Loucy (cell line): Measurements from ENCODE around the gene NPTXR.

Experiments used
- H2AFZ ChIP-seq: fragments of 200-600 bp; sonication (generic); 2 replicates; pipeline ENCODE4 v1.6.0; 2016; ENCODE audit warnings: antibody characterized with exemption, mild to moderate bottlenecking, low read length, moderate library complexity
- H3F3A ChIP-seq: fragments of 200-600 bp; 2 replicates; pipeline ENCODE4 v1.6.0; 2016; ENCODE audit warnings: antibody characterized with exemption, low read depth, mild to moderate bottlenecking
- H3K27me3 ChIP-seq: fragments of 200-600 bp; sonication (generic); 2 replicates; pipeline ENCODE4 v1.6.1; 2014; ENCODE audit warnings: low read length, mild to moderate bottlenecking; ENCODE audit not compliant: insufficient read depth, poor library complexity, severe bottlenecking
- H3K36me3 ChIP-seq: fragments of 200-600 bp; sonication (generic); 2 replicates; pipeline ENCODE4 v1.6.1; 2016; ENCODE audit warnings: low read length; ENCODE audit not compliant: insufficient read depth
- H3K4me1 ChIP-seq: fragments of 200-600 bp; sonication (generic); 2 replicates; pipeline ENCODE4 v1.5.1; 2014; ENCODE audit warnings: low read length, mild to moderate bottlenecking; ENCODE audit not compliant: insufficient read depth, poor library complexity, severe bottlenecking
- H3K4me2 ChIP-seq: fragments of 200-600 bp; sonication (generic); 2 replicates; pipeline ENCODE4 v1.6.0; 2014; ENCODE audit warnings: antibody characterized with exemption, low read length, low read depth, mild to moderate bottlenecking; ENCODE audit not compliant: poor library complexity, severe bottlenecking
- H3K4me3 ChIP-seq: fragments of 200-600 bp; sonication (generic); 2 replicates; pipeline ENCODE4 v1.5.1; 2014; ENCODE audit warnings: low read length, mild to moderate bottlenecking, mixed read lengths; ENCODE audit not compliant: poor library complexity, severe bottlenecking
- H3K79me2 ChIP-seq: fragments of 200-600 bp; sonication (generic); 2 replicates; pipeline ENCODE4 v1.6.1; 2014; ENCODE audit warnings: low read length; ENCODE audit not compliant: insufficient read depth
- H3K9ac ChIP-seq: fragments of 200-600 bp; sonication (generic); 2 replicates; pipeline ENCODE4 v1.6.0; 2014; ENCODE audit warnings: mild to moderate bottlenecking, low read depth, low read length, moderate library complexity; ENCODE audit not compliant: poor library complexity, severe bottlenecking
- H3K9me2 ChIP-seq: fragments of 200-600 bp; sonication (generic); replicated peaks from 2 replicates; pipeline ENCODE4 v1.6.1; 2016; ENCODE audit warnings: low read depth, low read length, mixed read lengths
- H3K9me3 ChIP-seq: fragments of 200-600 bp; sonication (generic); 2 replicates; pipeline ENCODE4 v1.6.1; 2014; ENCODE audit warnings: mild to moderate bottlenecking, antibody characterized with exemption, low read length, low read depth; ENCODE audit not compliant: insufficient read depth
- H4K20me1 ChIP-seq: fragments of 200-600 bp; sonication (generic); 2 replicates; pipeline ENCODE4 v1.6.0; 2014; ENCODE audit warnings: antibody characterized with exemption, low read length, mild to moderate bottlenecking; ENCODE audit not compliant: insufficient read depth, poor library complexity, severe bottlenecking
- CTCF ChIP-seq: fragments of 200-600 bp; sonication (generic); conservative IDR thresholded peaks from 2 replicates; pipeline ENCODE4 v1.5.1; 2014; ENCODE audit warnings: mild to moderate bottlenecking, antibody characterized with exemption, low read length
- EZH2phosphoT487 ChIP-seq: fragments of 200-600 bp; IDR thresholded peaks from 2 replicates; pipeline ENCODE4 v1.6.1; 2018; ENCODE audit warnings: antibody characterized with exemption, mild to moderate bottlenecking, moderate library complexity, borderline replicate concordance

NPTXR gene

GRCh38 chr22:38788021-38788816 lies 55.6 kb downstream of the NPTXR start:
- H3K9ac ChIP-seq: no peak overlapping the region
- H3K36me3 ChIP-seq: no peaks in the 10 kb centered on the region
- no peaks in the 10 kb centered on the region for H3K9me2 ChIP-seq
- no peak overlapping the region for H3K4me2 ChIP-seq
- TF ChIP-seq CTCF (no peak), EZH2phosphoT487 (no peak)
- no peaks in the 10 kb centered on the region for H3K9me3 ChIP-seq
- no peaks in the 10 kb centered on the region for H3F3A ChIP-seq
- no peak overlapping the region for H2AFZ ChIP-seq
- no peaks in the 10 kb centered on the region for H3K79me2 ChIP-seq
- no peak overlapping the region for H3K4me3 ChIP-seq
- H4K20me1 ChIP-seq: no peaks in the 10 kb centered on the region
- H3K27me3 ChIP-seq: no peaks in the 10 kb centered on the region
- H3K4me1 ChIP-seq: peaks cover 3% of the 10 kb centered on the region

DNA sequence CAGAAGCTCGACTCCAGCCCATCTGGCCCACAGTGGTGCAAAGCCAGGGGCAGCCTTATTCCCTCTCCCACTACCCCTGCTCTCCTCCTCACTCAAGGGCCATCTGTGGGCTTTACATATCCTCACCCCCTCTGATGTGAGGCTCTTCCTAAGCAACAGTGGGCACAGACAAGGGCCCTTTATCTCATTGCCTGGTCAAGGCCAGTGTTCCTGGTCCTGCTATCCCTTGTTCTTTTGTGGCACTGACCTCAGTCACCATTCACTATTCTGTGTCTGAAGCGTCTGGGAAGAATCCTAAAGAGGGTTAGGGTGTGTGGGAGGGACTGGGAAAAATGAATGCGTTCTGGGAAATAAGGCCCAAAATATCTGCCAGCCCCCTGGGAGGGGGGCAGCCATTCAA lies 57.2 kb downstream of the NPTXR start:
- no peaks in the 10 kb centered on the region for H3K27me3 ChIP-seq
- H3K9me3 ChIP-seq: no peaks in the 10 kb centered on the region
- H4K20me1 ChIP-seq: no peaks in the 10 kb centered on the region
- H3K4me2 ChIP-seq: no peak overlapping the region
- H3K36me3 ChIP-seq: no peaks in the 10 kb centered on the region
- no peaks in the 10 kb centered on the region for H3F3A ChIP-seq
- H3K9ac ChIP-seq: no peak overlapping the region
- H3K79me2 ChIP-seq: no peaks in the 10 kb centered on the region
- peaks cover 5% of the 10 kb centered on the region for H3K4me1 ChIP-seq
- TF ChIP-seq CTCF (no peak), EZH2phosphoT487 (no peak)
- H3K9me2 ChIP-seq: no peaks in the 10 kb centered on the region
- no peak overlapping the region for H2AFZ ChIP-seq
- no peak overlapping the region for H3K4me3 ChIP-seq

- no peak for TF ChIP-seq CTCF
- TF ChIP-seq EZH2phosphoT487: no peak
These were observed 59.0 kb downstream of the NPTXR start for GRCh38 chr22:38784856-38785255.

More at GRCh38 chr22:38784856-38785255, 59.0 kb downstream of the NPTXR start:
- no peak overlapping the region for H3K4me3 ChIP-seq
- H3K9me2 ChIP-seq: no peaks in the 10 kb centered on the region
- no peaks in the 10 kb centered on the region for H3K9me3 ChIP-seq
- H2AFZ ChIP-seq: no peak overlapping the region
- H3K27me3 ChIP-seq: no peaks in the 10 kb centered on the region
- H4K20me1 ChIP-seq: no peaks in the 10 kb centered on the region
- H3K36me3 ChIP-seq: no peaks in the 10 kb centered on the region
- no peaks in the 10 kb centered on the region for H3K79me2 ChIP-seq
- H3K9ac ChIP-seq: no peak overlapping the region
- H3F3A ChIP-seq: no peaks in the 10 kb centered on the region
- H3K4me2 ChIP-seq: no peak overlapping the region
- H3K4me1 ChIP-seq: peaks cover 5% of the 10 kb centered on the region
